GM23248 (cell line): ENCODE data around the gene PHF24. TPM values are rescaled to one million over a fixed set of nuclear protein-coding genes. Genes with fewer than 3 reads are reported as not detected.
A peak's percentile ranks its signal among the peaks of the same experiment; 100 is the strongest.

Source experiments
- DNase-seq: peaks from one replicate; pipeline ENCODE4 v3.0.0-alpha.2; 2015
- H2AFZ ChIP-seq: fragments of 200-600 bp; sonication (generic); 2 replicates; pipeline ENCODE4 v1.6.1; 2016; ENCODE audit warnings: antibody characterized with exemption
- H3F3A ChIP-seq: fragments of 200-600 bp; sonication (generic); 2 replicates; pipeline ENCODE4 v1.6.1; 2016; ENCODE audit warnings: mild to moderate bottlenecking, antibody characterized with exemption, mixed run types; ENCODE audit not compliant: insufficient read depth
- H3K27ac ChIP-seq: fragments of 200-600 bp; sonication (generic); 2 replicates; pipeline ENCODE4 v1.5.1; 2016; ENCODE audit warnings: mild to moderate bottlenecking
- H3K27me3 ChIP-seq: fragments of 200-600 bp; sonication (generic); replicated peaks from 2 replicates; pipeline ENCODE4 v1.6.1; 2016; ENCODE audit warnings: mild to moderate bottlenecking; ENCODE audit not compliant: insufficient read depth
- H3K36me3 ChIP-seq: fragments of 200-600 bp; sonication (generic); 2 replicates; pipeline ENCODE4 v1.6.1; 2016; ENCODE audit warnings: low read depth, mild to moderate bottlenecking
- H3K4me1 ChIP-seq: fragments of 200-600 bp; sonication (generic); 2 replicates; pipeline ENCODE4 v1.6.1; 2016; ENCODE audit warnings: mild to moderate bottlenecking; ENCODE audit not compliant: insufficient read depth
- H3K4me2 ChIP-seq: fragments of 200-600 bp; sonication (generic); one replicate; pipeline ENCODE4 v1.6.1; 2016; ENCODE audit warnings: mild to moderate bottlenecking; ENCODE audit not compliant: unreplicated experiment
- H3K4me3 ChIP-seq: fragments of 200-600 bp; sonication (generic); 2 replicates; pipeline ENCODE4 v1.5.1; 2016; ENCODE audit warnings: mild to moderate bottlenecking
- H3K79me2 ChIP-seq: fragments of 200-600 bp; sonication (generic); 2 replicates; pipeline ENCODE4 v1.6.1; 2016; ENCODE audit warnings: mild to moderate bottlenecking; ENCODE audit not compliant: insufficient read depth
- H3K9ac ChIP-seq: fragments of 200-600 bp; sonication (generic); 2 replicates; pipeline ENCODE4 v1.6.1; 2016; ENCODE audit warnings: mild to moderate bottlenecking
- H3K9me2 ChIP-seq: fragments of 200-600 bp; sonication (generic); 2 replicates; pipeline ENCODE4 v1.6.1; 2016; ENCODE audit warnings: mixed run types, mild to moderate bottlenecking, moderate library complexity; ENCODE audit not compliant: insufficient read depth
- H3K9me3 ChIP-seq: fragments of 200-600 bp; sonication (generic); one replicate; pipeline ENCODE4 v1.6.1; 2017; ENCODE audit warnings: low read depth
- H4K20me1 ChIP-seq: fragments of 200-600 bp; sonication (generic); 2 replicates; pipeline ENCODE4 v1.6.0; 2016; ENCODE audit not compliant: insufficient read depth
- EZH2 ChIP-seq: fragments of 200-600 bp; sonication (generic); IDR thresholded peaks from 2 replicates; pipeline ENCODE4 v1.6.1; 2018; ENCODE audit warnings: antibody characterized with exemption, mild to moderate bottlenecking; ENCODE audit not compliant: insufficient read depth, poor library complexity, severe bottlenecking
- EZH2phosphoT487 ChIP-seq: fragments of 200-600 bp; sonication (generic); IDR thresholded peaks from 2 replicates; pipeline ENCODE4 v1.6.1; 2018; ENCODE audit warnings: antibody characterized with exemption, moderate library complexity, mild to moderate bottlenecking, low read depth; ENCODE audit not compliant: insufficient read depth
- WGBS, 2 experiments: methylation state at CpG; one replicate each; pipeline ENCODE4 v1.1.6; 2015 to 2017; ENCODE audit warnings: low lambda C conversion rate in 2 of 2, low coverage in 1 of 2; ENCODE audit errors: missing lambda C conversion rate in 2 of 2; 5-methylcytosine and 5-hydroxymethylcytosine counted together
- in situ Hi-C: fragments of 300-500 bp; cut with MboI; formaldehyde crosslinking; loops from 2 replicates; pipeline ENCODE4 v1.15.0; 2020
- polyA plus RNA-seq: library from polyadenylated mRNA; unstranded; fragments of >200 nt; fragmentation: Nextera tagmentation; extraction: Ambion mirVana; gene quantifications from 2 replicates; pipeline ENCODE4 v1.2.1, GENCODE V29; 2016
- total RNA-seq: library from RNA; depleted of rRNA; stranded (reverse); fragments of >200 nt; shearing (Covaris generic); gene quantifications from 2 replicates; pipeline ENCODE4 v1.2.3, GENCODE V29; 2014

The PHF24 gene
- total and polyA plus RNA-seq, 2 experiments from 2014 or later: not detected

GRCh38 chr9:34988218-34989002 lies 30.3 kb downstream of the PHF24 start:
- H3F3A ChIP-seq: peaks cover 32% of the 10 kb centered on the region
- H3K9me3 ChIP-seq: no peaks in the 10 kb centered on the region
- H3K9me2 ChIP-seq: no peaks in the 10 kb centered on the region
- 3 to 13% methylated on average over 4 to 25 of the region's 25 CpGs for WGBS, 2 experiments
- peak overlapping the region; percentile 85 for H3K27ac ChIP-seq
- in situ Hi-C loops: no loop called here
- H3K27me3 ChIP-seq: no peaks in the 10 kb centered on the region
- H3K4me1 ChIP-seq: peaks cover 55% of the 10 kb centered on the region
- peak overlapping the region; percentile 71 for H3K4me3 ChIP-seq
- peak; percentile 79 for DNase-seq
- no peak for TF ChIP-seq EZH2phosphoT487
- no peaks in the 10 kb centered on the region for H3K36me3 ChIP-seq
- H3K79me2 ChIP-seq: peaks cover 13% of the 10 kb centered on the region; the same call in 1 of the 2 replicates
- H2AFZ ChIP-seq: peak overlapping the region; percentile 80
- peak overlapping the region; percentile 85 for H3K4me2 ChIP-seq
- H4K20me1 ChIP-seq: no peaks in the 10 kb centered on the region
- peak overlapping the region; percentile 82 for H3K9ac ChIP-seq

GRCh38 chr9:34989003-34989945 lies 31.2 kb downstream of the PHF24 start, which contains the start of gene DNAJB5:
TSS of gene DNAJB5 (plus strand) at chr9:34989745. CDS start at chr9:34990631, 886 bp downstream.
- Histone ChIP-seq H3F3A (peaks cover 41% of the 10 kb centered on the region), H2AFZ (peak within 1 kb of the TSS; percentile 80), H3K4me3 (peak within 1 kb of the TSS; percentile 84), H3K9ac (peak within 1 kb of the TSS; percentile 94), H3K9me3 (no peaks in the 10 kb centered on the region), H3K36me3 (no peaks in the 10 kb centered on the region), H4K20me1 (no peaks in the 10 kb centered on the region), H3K27me3 (no peaks in the 10 kb centered on the region), H3K4me1 (peaks cover 64% of the 10 kb centered on the region), H3K9me2 (no peaks in the 10 kb centered on the region), H3K27ac (peak within 1 kb of the TSS; percentile 96), H3K79me2 (peaks cover 13% of the 10 kb centered on the region; the same call in 1 of the 2 replicates), H3K4me2 (peak within 1 kb of the TSS; percentile 87)
- peak; percentile 99 for DNase-seq
- 1 to 2% methylated on average over 51 to 65 of the region's 65 CpGs for WGBS, 2 experiments
- in situ Hi-C loops: no loop called here
- TF ChIP-seq EZH2 (no peak), EZH2phosphoT487 (no peak)

GRCh38 chr9:34989946-34990635 lies 32.0 kb downstream of the PHF24 start:
- peaks cover 13% of the 10 kb centered on the region; the same call in 1 of the 2 replicates for H3K79me2 ChIP-seq
- H3K9ac ChIP-seq: peak overlapping the region; percentile 94
- no peaks in the 10 kb centered on the region for H3K9me2 ChIP-seq
- in situ Hi-C loops: no loop called here
- 6 to 14% methylated on average over 18 to 33 of the region's 39 CpGs for WGBS, 2 experiments
- no peaks in the 10 kb centered on the region for H3K27me3 ChIP-seq
- H3K36me3 ChIP-seq: no peaks in the 10 kb centered on the region
- H3F3A ChIP-seq: peaks cover 48% of the 10 kb centered on the region
- H3K4me1 ChIP-seq: peaks cover 72% of the 10 kb centered on the region
- H4K20me1 ChIP-seq: no peaks in the 10 kb centered on the region
- H3K4me2 ChIP-seq: peak overlapping the region; percentile 87
- peak; percentile 76 for DNase-seq
- H2AFZ ChIP-seq: 0 out of 2 replicates have a peak overlapping the region, but pooled peaks have one; percentile 41
- H3K4me3 ChIP-seq: peak overlapping the region; percentile 84
- TF ChIP-seq EZH2phosphoT487: no peak
- TF ChIP-seq EZH2: no peak
- H3K27ac ChIP-seq: peak overlapping the region; percentile 96
- no peaks in the 10 kb centered on the region for H3K9me3 ChIP-seq
